Suppressor macrophage treated with lipopolysaccharide for 4 hours (primary cell): Measurements from ENCODE around the gene SH3GL3.
A peak's percentile ranks its signal among the peaks of the same experiment; 100 is the strongest.

Experiments used
- DNase-seq: peaks from one replicate; pipeline ENCODE4 v3.0.0-alpha.2; 2020

SH3GL3 gene

GRCh38 chr15:83512459-83512858, 65.3 kb downstream of the SH3GL3 start:
- DNase-seq, result no peak

GRCh38 chr15:83514584-83514983, 67.4 kb downstream of the SH3GL3 start:
- no peak for DNase-seq

- no peak for DNase-seq
Observed at GRCh38 chr15:83515164-83515563, 68.0 kb downstream of the SH3GL3 start.

GRCh38 chr15:83516935-83517334, 69.8 kb downstream of the SH3GL3 start:
- no peak for DNase-seq

- no peak for DNase-seq
Observed at GRCh38 chr15:83526319-83526718, 79.2 kb downstream of the SH3GL3 start.

- DNase-seq, result no peak
Observed at GRCh38 chr15:83533410-83533962, 86.3 kb downstream of the SH3GL3 start.

GRCh38 chr15:83537606-83538005, 90.5 kb downstream of the SH3GL3 start:
- DNase-seq, result no peak

- no peak for DNase-seq
Observed at GRCh38 chr15:83538682-83539081, 91.5 kb downstream of the SH3GL3 start.

- no peak for DNase-seq
Observed at GRCh38 chr15:83545804-83546511, 98.8 kb downstream of the SH3GL3 start.

GRCh38 chr15:83546512-83546888, 99.4 kb downstream of the SH3GL3 start:
- no peak for DNase-seq

- DNase-seq, result no peak
Observed at GRCh38 chr15:83547168-83547567, 100.0 kb downstream of the SH3GL3 start.

- DNase-seq, result peak; percentile 5
Observed at GRCh38 chr15:83549623-83550022, 102.5 kb downstream of the SH3GL3 start.

- no peak for DNase-seq
Observed at GRCh38 chr15:83554558-83554957, 107.4 kb downstream of the SH3GL3 start.

- no peak for DNase-seq
Observed at GRCh38 chr15:83555383-83555782, 108.2 kb downstream of the SH3GL3 start.

- no peak for DNase-seq
Observed at GRCh38 chr15:83556068-83556467, 108.9 kb downstream of the SH3GL3 start.

GRCh38 chr15:83556754-83557153, 109.6 kb downstream of the SH3GL3 start:
- no peak for DNase-seq

GRCh38 chr15:83558146-83558545, 111.0 kb downstream of the SH3GL3 start:
- no peak for DNase-seq

GRCh38 chr15:83559310-83559966, 112.3 kb downstream of the SH3GL3 start:
- peak; percentile 65 for DNase-seq

GRCh38 chr15:83561661-83562060, 114.5 kb downstream of the SH3GL3 start:
- no peak for DNase-seq

- DNase-seq, result no peak
Observed at GRCh38 chr15:83565138-83565537, 118.0 kb downstream of the SH3GL3 start.

- peak; percentile 21 for DNase-seq
Observed at GRCh38 chr15:83565553-83566159, 118.5 kb downstream of the SH3GL3 start.

GRCh38 chr15:83567318-83567717, 120.2 kb downstream of the SH3GL3 start:
- DNase-seq, result no peak

- no peak for DNase-seq
Observed at GRCh38 chr15:83569341-83569740, 122.2 kb downstream of the SH3GL3 start.

GRCh38 chr15:83570756-83571155, 123.6 kb downstream of the SH3GL3 start:
- no peak for DNase-seq
